Upper lobe of right lung (tissue), 1 donor: Measurements from ENCODE around the gene WDR59. TPM values are rescaled to one million over a fixed set of nuclear protein-coding genes. Genes with fewer than 3 reads are reported as not detected.

Experiments
- ATAC-seq: fragments of 200-7000 bp; cut with Tn5 transposase; one replicate; pipeline ENCODE4 v1.9.1; 2020; ENCODE audit warnings: mild to moderate bottlenecking, moderate library complexity
- DNase-seq: peaks from one replicate; pipeline ENCODE4 v3.0.0-alpha.2; 2020
- H3K27ac ChIP-seq: fragments of 200-600 bp; one replicate; pipeline ENCODE4 v1.8.0; 2022
- H3K27me3 ChIP-seq: fragments of 200-600 bp; one replicate; pipeline ENCODE4 v1.8.0; 2022; ENCODE audit warnings: mild to moderate bottlenecking
- H3K36me3 ChIP-seq: fragments of 200-600 bp; one replicate; pipeline ENCODE4 v1.8.0; 2022
- H3K4me1 ChIP-seq: fragments of 200-600 bp; one replicate; pipeline ENCODE4 v1.8.0; 2022
- H3K4me3 ChIP-seq: fragments of 200-600 bp; one replicate; pipeline ENCODE4 v1.8.0; 2022; ENCODE audit warnings: mild to moderate bottlenecking
- H3K9me3 ChIP-seq: fragments of 200-600 bp; one replicate; pipeline ENCODE4 v1.8.0; 2022
- CTCF ChIP-seq: fragments of 200-600 bp; IDR thresholded peaks from one replicate; pipeline ENCODE4 v1.8.0; 2022; ENCODE audit warnings: antibody characterized with exemption
- intact Hi-C: fragments of 100-400 bp; cut with DNase I; formaldehyde crosslinking; loops from one replicate; pipeline ENCODE4 v1.11.0; 2022
- total RNA-seq: library from RNA; stranded (reverse); fragmentation: NEBNext Ultra II Directional; extraction: Animal tissue kit (Norgen Biotek cat#: 25700); gene quantifications from one replicate; pipeline ENCODE4 v1.2.1, GENCODE V29; 2021
- donor health status: DM: no; HTN: yes; CAD: no; lungs with severe emphysema.

WDR59 gene
- total RNA-seq, 1 donor from 2014 or later, result 51.6 TPM

GRCh38 chr16:74999609-75000480, 14.9 kb upstream of the WDR59 start:
- Histone ChIP-seq H3K4me3 (peak overlapping the region; percentile 91), H3K27ac (peak overlapping the region; percentile 80), H3K27me3 (no peaks in the 10 kb centered on the region), H3K9me3 (no peaks in the 10 kb centered on the region), H3K36me3 (no peaks in the 10 kb centered on the region), H3K4me1 (peaks cover 24% of the 10 kb centered on the region)
- DNase-seq (peak; percentile 79), ATAC-seq (peak; percentile 36)
- intact Hi-C loops, result loop anchor here (5.0 kb wide), 1 partner anchor 112 kb away; no protein-coding TSS in a partner anchor
- no peak for TF ChIP-seq CTCF

GRCh38 chr16:74999219-74999608, 14.3 kb upstream of the WDR59 start:
- H3K4me1 ChIP-seq, result peaks cover 24% of the 10 kb centered on the region
- H3K9me3 ChIP-seq, result no peaks in the 10 kb centered on the region
- peak overlapping the region; percentile 91 for H3K4me3 ChIP-seq
- no peaks in the 10 kb centered on the region for H3K36me3 ChIP-seq
- H3K27me3 ChIP-seq, result no peaks in the 10 kb centered on the region
- H3K27ac ChIP-seq, result peak overlapping the region; percentile 80
- intact Hi-C loops, result loop anchor here (5.0 kb wide), 1 partner anchor 113 kb away; no protein-coding TSS in a partner anchor
- TF ChIP-seq CTCF, result no peak
- ATAC-seq, result peak; percentile 22
- peak; percentile 70 for DNase-seq

GRCh38 chr16:74998481-74999218, 13.7 kb upstream of the WDR59 start, which contains the start of gene ZNRF1:
TSS of gene ZNRF1 (plus strand) at chr16:74999024. CDS start at chr16:74999672, 648 bp downstream.
- intact Hi-C loops, result loop anchor here (5.0 kb wide), 1 partner anchor 114 kb away; no protein-coding TSS in a partner anchor
- TF ChIP-seq CTCF, result peak; percentile 79
- Histone ChIP-seq H3K27me3 (no peaks in the 10 kb centered on the region), H3K9me3 (no peaks in the 10 kb centered on the region), H3K36me3 (no peaks in the 10 kb centered on the region), H3K4me3 (peak within 1 kb of the TSS; percentile 91), H3K27ac (peak within 1 kb of the TSS; percentile 80), H3K4me1 (peaks cover 24% of the 10 kb centered on the region)
- peak; percentile 93 for ATAC-seq
- peak; percentile 92 for DNase-seq

- no peaks in the 10 kb centered on the region for H3K36me3 ChIP-seq
- no peaks in the 10 kb centered on the region for H3K9me3 ChIP-seq
- no peak for TF ChIP-seq CTCF
- peak; percentile 32 for ATAC-seq
- no peak overlapping the region for H3K4me3 ChIP-seq
- H3K27ac ChIP-seq, result no peak overlapping the region
- no peaks in the 10 kb centered on the region for H3K27me3 ChIP-seq
- H3K4me1 ChIP-seq, result peaks cover 16% of the 10 kb centered on the region
- intact Hi-C loops, result loop anchor here (5.0 kb wide), 1 partner anchor 115 kb away; no protein-coding TSS in a partner anchor
- DNase-seq, result no peak
These were observed 12.1 kb upstream of the WDR59 start for GRCh38 chr16:74997042-74997491.

GRCh38 chr16:74995986-74996385, 11.1 kb upstream of the WDR59 start:
- Histone ChIP-seq H3K4me1 (peaks cover 16% of the 10 kb centered on the region), H3K9me3 (no peaks in the 10 kb centered on the region), H3K4me3 (no peak overlapping the region), H3K27ac (no peak overlapping the region), H3K36me3 (no peaks in the 10 kb centered on the region), H3K27me3 (no peaks in the 10 kb centered on the region)
- no peak for TF ChIP-seq CTCF
- ATAC-seq, result no peak
- no peak for DNase-seq
- intact Hi-C loops, result loop anchor here (5.0 kb wide), 1 partner anchor 116 kb away; no protein-coding TSS in a partner anchor
